GM12874 (cell line): ENCODE data around the gene GNB1.

ENCODE experiments used
- CTCF ChIP-seq: IDR thresholded peaks from 2 replicates; pipeline ENCODE4 v1.5.1; 2011; ENCODE audit warnings: low read depth, mild to moderate bottlenecking, control low read depth, low read length, moderate library complexity; ENCODE audit not compliant: insufficient read depth

The GNB1 gene

GRCh38 chr1:1819762-1820161 is 71.1 kb downstream of the GNB1 start:
- TF ChIP-seq CTCF = no peak

DNA sequence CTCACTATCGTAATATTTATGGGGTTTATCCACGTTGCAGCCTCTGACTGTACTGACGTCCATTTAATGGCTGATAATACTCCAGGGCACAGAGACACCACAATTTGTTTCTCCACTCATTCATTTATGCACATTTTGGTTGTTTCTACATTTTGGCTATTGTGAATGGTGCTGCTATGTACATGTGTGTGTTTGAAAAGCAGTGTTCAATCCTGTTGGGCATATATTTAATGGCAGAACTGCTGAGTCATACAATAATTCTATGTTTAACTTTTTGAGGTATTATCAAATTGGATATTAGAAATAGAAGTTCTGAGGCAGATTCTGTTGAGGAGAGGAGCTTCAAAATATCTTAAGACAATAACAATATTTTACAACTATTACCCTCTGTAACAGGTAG is 73.7 kb downstream of the GNB1 start:
- TF ChIP-seq CTCF = no peak

DNA sequence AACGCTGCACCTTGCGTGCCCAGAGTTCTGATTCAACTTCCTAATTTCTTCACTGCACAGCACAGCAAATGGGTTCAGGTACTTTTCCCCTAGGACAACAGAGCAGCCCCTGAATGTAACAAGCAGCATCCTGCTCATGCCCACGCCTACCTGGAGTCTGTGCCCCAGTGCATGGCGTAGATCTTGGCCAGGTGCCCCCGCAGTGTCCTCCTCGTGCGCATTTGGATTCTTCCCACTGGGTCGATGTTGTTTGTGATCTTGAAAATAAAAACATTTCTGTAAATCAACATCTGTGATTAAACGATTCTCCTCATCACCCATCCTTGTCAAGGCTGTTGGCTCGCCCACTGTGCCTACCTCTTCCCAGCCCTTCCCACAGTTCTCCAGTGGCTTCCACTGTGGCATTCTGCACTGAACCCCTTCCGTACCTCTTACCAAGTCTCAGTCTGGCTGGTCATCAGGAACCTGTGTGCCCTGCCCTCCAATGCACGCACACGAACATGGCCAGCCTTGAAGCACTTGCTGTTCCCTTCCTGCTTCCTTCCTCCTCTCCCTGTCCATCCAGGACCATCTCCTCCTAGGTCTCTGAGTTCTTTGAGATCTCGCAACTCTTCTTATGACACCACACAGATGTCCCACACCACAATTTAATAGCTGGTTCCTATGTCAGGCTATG is 75.1 kb downstream of the GNB1 start:
- TF ChIP-seq CTCF = no peak

DNA sequence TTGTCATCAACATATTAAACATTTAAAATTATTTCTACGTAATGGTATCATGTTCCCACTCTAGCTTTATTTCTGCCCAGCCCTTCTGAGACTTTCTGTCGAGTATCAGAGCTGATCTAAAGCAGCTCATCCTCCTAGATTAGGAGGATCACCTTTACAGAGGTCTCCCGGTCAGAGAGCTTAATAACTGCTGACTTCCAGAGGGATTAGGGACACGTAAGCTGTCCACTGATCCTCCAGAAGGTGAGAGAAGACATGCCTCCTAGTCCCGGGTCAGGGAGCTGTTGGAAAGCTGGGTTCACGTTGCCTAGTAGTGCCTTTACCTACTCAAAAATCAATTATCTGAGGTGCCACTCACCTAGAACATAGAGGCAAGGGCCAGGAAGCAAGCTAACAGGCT is 81.4 kb downstream of the GNB1 start:
- TF ChIP-seq CTCF = no peak

DNA sequence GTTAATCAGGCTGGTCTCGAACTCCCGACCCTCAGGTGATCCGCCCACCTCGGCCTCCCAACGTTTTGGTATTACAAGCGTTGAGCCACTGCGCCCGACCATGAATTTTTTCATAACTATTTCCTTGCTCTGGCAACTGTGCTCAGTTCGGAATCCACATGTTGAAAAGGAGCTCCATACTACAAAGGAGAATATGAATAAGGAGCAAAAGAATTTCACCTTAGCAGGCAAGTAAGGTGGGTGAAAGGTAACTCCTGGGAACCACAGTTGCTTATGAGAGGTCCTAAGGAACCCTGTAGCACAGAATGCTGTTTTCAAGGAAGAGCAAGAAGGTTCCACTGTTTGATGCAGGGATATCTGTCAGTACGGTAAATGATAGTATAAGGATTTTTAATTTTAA is 82.7 kb downstream of the GNB1 start:
- TF ChIP-seq CTCF = no peak

DNA sequence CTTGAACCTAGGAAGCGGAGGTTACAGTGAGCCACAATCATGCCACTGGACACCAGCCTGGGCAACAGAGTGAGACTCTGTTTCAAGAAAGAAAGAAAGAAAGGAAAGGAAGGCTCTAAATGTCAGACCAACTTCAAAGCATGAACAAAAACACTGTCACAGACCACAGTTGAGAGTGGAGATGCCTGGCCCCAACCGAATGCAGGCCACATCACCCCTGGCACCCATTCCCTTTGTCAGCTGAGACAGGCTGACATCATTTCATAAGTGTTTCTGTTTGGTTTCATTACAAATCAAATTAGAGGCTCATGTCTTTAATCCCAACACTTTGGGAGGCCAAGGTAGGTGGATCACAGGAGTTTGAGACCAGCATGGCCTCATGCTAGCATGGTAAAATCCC is 84.0 kb downstream of the GNB1 start:
- no peak for TF ChIP-seq CTCF

- no peak for TF ChIP-seq CTCF
Measured at GRCh38 chr1:1804301-1804700, 86.6 kb downstream of the GNB1 start.
